GM18858 (cell line): ENCODE data around the gene HIVEP2.

Experiments
- ATAC-seq: cut with Tn5 transposase; IDR thresholded peaks from one replicate; pipeline ENCODE4 v1.9.1; 2021; ENCODE audit not compliant: unreplicated experiment

Gene HIVEP2

GRCh38 chr6:142892254-142893021, 52.5 kb downstream of the HIVEP2 start:
- no peak for ATAC-seq

GRCh38 chr6:142891454-142891853, 53.5 kb downstream of the HIVEP2 start:
- no peak for ATAC-seq

DNA sequence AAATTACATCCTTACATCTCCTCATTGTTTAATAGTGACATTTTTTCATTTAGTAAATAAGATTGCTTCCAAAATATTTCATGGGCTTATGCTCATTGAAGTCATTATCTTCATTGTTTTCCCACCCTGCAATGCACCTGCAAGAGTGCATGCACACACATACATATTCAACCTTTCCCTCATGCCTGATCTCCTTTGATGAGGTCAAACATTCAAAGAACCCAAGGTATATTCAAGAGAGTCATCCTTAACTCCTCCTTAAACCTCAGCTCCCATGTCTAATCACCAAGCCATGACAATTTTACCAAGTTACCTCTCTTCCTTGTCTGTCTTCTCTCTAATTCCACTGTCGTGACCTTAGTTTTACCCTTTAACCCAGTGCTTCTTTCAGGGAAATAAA, 56.5 kb downstream of the HIVEP2 start:
- ATAC-seq = no peak

- no peak for ATAC-seq
These were observed 57.5 kb downstream of the HIVEP2 start for GRCh38 chr6:142887517-142887916.

DNA sequence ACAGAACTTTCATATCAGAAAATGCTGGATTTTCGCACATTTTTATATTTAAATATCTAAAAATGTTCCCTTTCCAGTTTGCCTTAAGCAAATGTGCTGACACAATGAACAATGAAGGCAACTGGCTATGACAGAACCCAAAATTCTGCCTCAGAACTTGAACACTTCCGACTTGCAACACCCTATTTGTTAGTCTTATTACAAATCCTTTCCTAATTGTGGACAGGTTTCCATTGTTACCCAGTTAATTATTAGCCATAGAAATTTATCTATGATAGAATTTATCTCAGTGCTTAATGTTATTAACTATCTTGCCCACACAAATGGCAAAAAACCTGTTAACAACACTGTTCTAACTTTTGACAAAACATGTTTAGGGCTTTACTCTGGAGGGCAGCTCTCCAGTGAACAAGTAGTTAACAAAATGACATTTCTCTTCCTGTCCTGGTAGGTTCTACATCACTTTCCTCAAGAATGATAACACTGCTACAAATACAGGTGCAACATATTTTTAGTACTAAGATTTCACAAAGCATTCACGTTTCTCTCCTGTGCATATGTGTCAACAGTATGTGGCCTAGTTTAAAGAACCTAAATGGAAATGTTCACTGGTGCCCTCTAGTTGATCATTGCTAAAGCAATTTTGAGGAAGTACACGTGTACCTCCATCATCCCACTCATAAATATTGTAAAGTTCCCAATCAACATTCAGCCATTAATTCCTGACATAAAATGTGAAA, 58.4 kb downstream of the HIVEP2 start:
- peak; percentile 83 for ATAC-seq

- peak; percentile 41 for ATAC-seq
These were observed 59.7 kb downstream of the HIVEP2 start for GRCh38 chr6:142885182-142885867.

DNA sequence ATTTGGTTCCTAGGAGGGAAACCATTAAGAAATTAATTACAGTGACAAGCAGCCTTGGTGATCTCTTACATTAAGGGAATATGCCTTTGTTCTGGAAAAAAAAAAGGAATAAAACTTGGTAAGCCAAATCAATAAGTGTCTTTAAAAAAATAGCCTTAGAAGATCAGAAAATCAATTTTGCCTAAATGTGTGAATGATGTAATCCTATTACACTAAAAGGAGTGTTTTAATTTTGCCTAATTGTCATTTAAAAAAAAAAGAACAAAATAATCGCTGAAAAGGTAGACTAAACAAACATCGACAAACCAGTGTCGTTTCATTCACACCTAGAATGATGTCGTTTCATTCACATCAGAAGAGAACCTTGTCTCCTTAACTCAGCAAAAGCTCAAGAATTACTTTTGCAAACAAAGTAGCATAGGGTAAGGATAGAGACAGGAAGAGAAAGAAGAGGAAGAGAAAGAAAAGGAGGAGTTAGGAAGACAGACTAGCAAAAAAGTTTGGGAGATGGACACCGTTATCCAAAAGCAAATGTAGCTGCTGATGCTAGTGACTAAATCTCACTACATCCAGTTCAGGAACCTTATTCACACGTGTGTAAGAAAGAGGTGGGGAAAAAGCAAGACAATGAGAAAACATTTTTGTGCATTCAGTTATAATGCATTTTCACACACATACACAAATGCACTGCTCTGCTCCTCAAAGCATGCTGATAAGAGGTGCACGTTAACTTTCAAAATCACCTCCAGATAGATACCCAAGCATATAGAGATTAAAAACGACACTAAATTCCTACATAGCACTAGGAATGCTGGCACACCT, 60.6 kb downstream of the HIVEP2 start:
- ATAC-seq = no peak

GRCh38 chr6:142883011-142883410, 62.0 kb downstream of the HIVEP2 start:
- ATAC-seq = no peak

- ATAC-seq = no peak
These were observed 63.2 kb downstream of the HIVEP2 start for GRCh38 chr6:142881761-142882160.

- no peak for ATAC-seq
These were observed 63.7 kb downstream of the HIVEP2 start for GRCh38 chr6:142881290-142881689.

- no peak for ATAC-seq
These were observed 64.8 kb downstream of the HIVEP2 start for GRCh38 chr6:142880201-142880600.

DNA sequence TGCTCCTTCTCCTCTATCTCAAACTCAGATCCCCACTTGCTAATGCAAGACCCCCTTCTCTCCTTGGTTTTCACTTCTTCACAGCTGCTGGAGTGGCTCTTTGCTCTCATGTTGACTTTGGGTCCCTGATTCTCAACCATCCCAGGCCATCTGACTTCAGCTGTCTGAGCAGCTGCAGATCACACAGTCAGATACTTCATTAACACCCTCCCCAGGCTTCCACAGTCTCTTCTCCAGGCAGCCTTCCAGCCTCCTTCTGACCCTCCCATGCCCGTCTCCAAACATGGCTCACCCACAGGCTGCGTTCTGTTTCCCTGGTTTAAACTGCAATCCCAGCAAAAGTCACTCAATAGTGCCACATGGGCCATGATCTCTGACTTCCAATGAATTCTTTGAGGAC, 65.4 kb downstream of the HIVEP2 start:
- no peak for ATAC-seq

DNA sequence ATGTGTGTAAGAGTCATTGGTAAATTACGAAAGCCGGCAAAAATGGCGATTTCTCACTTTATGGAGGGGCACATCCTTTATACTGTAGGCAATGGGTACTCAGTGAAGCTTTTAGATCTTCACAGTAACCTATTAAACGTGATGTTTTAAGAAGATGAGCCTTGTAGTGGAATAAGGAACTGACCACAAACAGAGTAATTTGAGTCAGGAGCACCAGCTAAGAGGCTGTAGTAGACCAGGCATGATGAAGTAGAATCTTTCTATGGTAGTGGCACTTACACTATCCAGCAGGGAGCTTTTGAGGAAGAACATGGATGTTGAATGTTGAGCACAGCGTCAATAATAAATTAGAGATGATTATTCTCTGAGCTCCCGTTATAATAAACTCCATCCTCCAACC, 65.9 kb downstream of the HIVEP2 start:
- ATAC-seq = no peak

DNA sequence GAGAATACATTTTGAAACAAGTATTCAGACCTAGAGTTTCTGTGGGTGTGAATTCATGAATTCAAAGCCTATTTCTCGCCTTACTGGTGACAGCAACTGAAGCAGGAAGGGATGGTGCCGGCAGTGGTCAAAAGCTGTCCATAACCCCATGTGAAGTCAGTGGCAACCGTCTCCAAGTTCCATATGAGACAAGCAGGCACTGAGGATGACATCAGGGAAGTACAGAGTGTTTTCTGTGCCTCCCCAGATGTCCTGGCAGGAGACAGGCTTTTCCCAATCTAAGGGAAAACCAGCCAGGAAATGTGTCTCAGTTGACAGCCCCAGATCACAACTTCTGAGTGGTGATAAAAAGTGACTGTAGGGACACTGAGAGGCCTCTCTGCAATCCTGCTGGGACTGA, 66.6 kb downstream of the HIVEP2 start:
- no peak for ATAC-seq

DNA sequence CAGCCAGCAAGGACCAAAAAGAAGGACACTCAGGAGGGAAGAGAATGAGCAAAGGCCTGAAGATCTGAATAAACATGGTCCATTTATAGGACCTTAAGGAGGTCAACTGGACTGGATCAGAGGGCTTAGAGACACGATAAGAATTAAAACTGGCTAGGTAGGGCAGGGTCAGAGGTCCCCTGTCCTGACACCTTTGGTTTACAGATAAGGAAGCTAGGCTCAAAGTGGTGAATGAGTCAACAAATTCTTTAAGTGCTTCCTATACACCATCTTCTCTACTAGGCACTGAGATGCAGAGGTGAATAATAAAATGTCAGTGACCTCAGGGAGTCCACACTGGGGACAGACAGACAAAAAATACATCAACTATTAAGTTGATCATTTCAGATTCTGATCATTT, 70.3 kb downstream of the HIVEP2 start:
- ATAC-seq = no peak

GRCh38 chr6:142872376-142872775, 72.6 kb downstream of the HIVEP2 start:
- no peak for ATAC-seq

- ATAC-seq = peak; percentile 88
These were observed 73.1 kb downstream of the HIVEP2 start for GRCh38 chr6:142871910-142872331.

GRCh38 chr6:142870787-142871415, 74.1 kb downstream of the HIVEP2 start:
- no peak for ATAC-seq

GRCh38 chr6:142868917-142869316, 76.1 kb downstream of the HIVEP2 start:
- no peak for ATAC-seq

GRCh38 chr6:142867988-142868812, 76.8 kb downstream of the HIVEP2 start:
- ATAC-seq = no peak
